NK-92 treated with Interleukin-12 subunit alpha and Interleukin-12 subunit beta, amount 100 ng/mL, for 24 hours (cell line): ENCODE data around the gene OR4C6.

ENCODE experiments used
- DNase-seq: peaks from one replicate; lab custom pipeline; 2025; lab: John Stamatoyannopoulos, UW

The OR4C6 gene

DNA sequence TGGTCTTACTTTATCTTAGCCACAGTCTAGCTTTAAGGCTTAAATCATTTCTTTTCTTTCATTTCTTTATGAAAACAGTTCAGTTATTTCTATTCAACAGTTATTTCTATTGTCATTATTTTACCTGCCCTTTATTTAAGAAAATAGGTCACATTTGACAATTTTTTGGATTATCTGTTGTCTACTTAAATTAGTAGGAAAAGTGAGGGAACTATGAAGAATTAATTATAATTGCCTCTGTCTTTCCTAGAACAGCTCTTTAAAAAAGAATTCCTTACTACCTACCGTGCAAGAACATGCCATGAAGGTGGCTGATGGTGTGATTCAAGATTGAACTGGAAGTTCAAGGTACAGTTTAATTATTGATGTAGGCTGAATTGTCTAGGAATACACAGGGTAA, at the start of gene OR4C6:
OR4C6 (plus strand) TSS at position 301 of the 400 bp plus-strand sequence. CDS start 2,966 bp downstream, outside the sequence.
- no peak for DNase-seq

DNA sequence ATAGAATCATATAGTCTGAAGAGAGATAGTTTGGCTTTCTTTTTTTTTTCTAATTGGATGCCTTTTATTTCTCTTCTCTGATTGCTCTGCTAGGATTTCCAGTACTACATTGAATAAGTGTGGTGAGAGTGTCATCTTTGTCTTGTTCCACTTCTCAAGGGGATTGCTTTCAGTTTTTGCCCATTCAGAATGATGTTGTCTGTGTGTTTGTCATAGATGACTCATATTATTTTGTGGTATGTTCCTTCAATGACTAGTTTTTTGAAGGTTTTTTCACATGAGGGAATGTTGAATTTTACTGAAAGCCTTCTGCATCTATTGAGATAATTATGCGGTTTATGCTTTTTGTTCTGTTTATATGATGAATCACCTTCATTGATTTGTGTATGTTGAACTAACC, 37.5 kb upstream of the OR4C6 start:
- DNase-seq = no peak

- no peak for DNase-seq
Observed at GRCh38 chr11:55634813-55635212, 27.2 kb upstream of the OR4C6 start, which contains the start of gene OR4P4. Gene OR4P4, plus strand, starts transcription at chr11:55635113.

GRCh38 chr11:55648027-55648426, 14.0 kb upstream of the OR4C6 start, which contains the start of gene OR4S2:
Gene OR4S2, plus strand, starts transcription at chr11:55648327. Its CDS starts 2,577 bp downstream, at chr11:55650904.
- no peak for DNase-seq

- no peak for DNase-seq
Observed at GRCh38 chr11:55652560-55652959, 9.4 kb upstream of the OR4C6 start.

- no peak for DNase-seq
Observed at GRCh38 chr11:55655096-55655495, 6.9 kb upstream of the OR4C6 start.

DNA sequence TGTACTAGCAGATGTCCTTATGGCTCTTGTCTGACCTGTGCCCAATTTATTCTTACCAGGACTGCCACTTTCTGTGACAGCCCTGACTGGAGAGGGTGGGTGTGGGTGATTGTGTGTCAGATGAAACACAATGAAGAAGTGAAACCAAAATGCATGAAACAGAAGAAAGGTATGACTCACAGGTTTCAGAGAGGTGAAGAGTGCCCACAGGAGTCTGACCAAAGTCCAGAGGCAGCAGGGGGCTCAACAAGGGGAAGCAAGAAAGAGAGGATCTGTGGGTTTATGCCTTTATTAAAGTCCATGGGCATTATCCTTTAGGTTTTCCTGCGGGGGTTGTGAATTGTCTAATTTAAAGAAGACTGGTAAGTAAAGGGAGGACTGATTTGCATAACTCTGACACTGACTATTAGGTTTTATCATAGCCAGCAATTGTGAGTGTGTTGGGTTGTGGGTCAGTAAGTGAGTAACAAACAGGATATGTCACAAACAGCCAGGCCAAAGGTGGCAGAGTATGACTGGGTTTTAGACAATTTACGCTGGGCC, 3.9 kb upstream of the OR4C6 start:
- DNase-seq = peak; percentile 52

DNA sequence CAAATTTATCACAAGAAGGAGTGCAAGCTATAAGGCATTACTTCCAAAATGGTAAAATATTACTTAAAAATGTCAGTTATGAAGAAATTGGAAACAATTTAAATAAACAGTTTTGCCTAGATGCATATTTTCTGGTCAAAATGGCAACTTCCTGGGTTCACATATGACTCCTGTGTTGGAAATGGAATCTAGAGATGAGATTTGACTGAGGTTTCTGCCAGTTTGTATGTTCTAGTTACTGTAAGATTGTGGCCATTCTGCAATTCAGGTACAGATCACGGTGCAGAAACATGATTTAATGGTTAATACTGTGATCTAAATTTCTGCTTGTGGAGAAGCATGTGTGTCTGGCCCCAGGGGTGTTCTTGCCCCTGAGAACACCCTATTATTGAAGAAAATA, 3.4 kb upstream of the OR4C6 start:
- DNase-seq = no peak

- no peak for DNase-seq
Observed at GRCh38 chr11:55669376-55669775, 7.4 kb downstream of the OR4C6 start.

GRCh38 chr11:55673860-55674259, 11.9 kb downstream of the OR4C6 start:
- no peak for DNase-seq

GRCh38 chr11:55697817-55698216, 35.8 kb downstream of the OR4C6 start:
- no peak for DNase-seq

GRCh38 chr11:55701429-55701828, 39.4 kb downstream of the OR4C6 start:
- no peak for DNase-seq

- no peak for DNase-seq
Observed at GRCh38 chr11:55707029-55707428, 45.0 kb downstream of the OR4C6 start.

DNA sequence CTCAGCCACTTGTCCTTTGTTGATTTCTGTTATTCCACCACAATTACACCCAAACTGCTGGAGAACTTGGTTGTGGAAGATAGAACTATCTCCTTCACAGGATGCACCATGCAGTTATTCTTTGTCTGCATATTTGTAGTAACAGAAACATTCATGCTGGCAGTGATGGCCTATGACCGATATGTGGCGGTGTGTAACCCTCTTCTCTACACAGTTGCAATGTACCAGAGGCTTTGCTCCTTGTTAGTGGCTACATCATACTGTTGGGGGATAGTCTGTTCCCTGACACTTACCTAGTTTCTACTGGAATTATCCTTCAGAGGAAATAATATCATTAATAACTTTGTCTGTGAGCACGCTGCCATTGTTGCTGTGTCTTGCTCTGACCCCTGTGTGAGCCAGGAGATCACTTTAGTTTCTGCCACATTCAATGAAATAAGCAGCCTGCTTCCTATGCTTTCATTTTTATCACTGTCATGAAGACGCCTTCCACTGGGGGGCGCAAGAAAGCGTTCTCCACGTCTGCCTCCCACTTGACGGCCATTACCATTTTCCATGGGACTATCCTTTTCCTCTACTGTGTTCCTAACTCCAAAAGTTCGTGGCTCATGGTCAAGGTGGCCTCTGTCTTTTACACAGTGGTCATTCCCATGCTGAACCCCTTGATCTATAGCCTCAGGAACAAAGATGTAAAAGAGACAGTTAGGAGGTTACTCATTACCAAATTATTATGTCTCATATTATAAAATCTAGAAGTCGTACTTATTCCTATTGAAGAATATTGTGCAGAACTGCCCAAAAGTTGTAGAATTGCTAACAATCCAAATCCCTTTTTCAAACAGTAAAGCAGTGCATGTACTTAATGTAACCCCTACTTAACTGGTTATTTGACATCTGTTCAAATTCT, 53.2 kb downstream of the OR4C6 start:
- no peak for DNase-seq
